GM18505 (cell line): ENCODE data around the gene SCAPER.

ENCODE experiments used
- ATAC-seq: cut with Tn5 transposase; IDR thresholded peaks from one replicate; pipeline ENCODE4 v1.9.1; 2021; ENCODE audit not compliant: unreplicated experiment
- POLR2A ChIP-seq: IDR thresholded peaks from 4 replicates; pipeline ENCODE4 v1.6.1; 2011; ENCODE audit warnings: borderline replicate concordance; ENCODE audit not compliant: insufficient read depth, insufficient read length; ENCODE audit errors: extremely low read depth

Gene SCAPER

DNA sequence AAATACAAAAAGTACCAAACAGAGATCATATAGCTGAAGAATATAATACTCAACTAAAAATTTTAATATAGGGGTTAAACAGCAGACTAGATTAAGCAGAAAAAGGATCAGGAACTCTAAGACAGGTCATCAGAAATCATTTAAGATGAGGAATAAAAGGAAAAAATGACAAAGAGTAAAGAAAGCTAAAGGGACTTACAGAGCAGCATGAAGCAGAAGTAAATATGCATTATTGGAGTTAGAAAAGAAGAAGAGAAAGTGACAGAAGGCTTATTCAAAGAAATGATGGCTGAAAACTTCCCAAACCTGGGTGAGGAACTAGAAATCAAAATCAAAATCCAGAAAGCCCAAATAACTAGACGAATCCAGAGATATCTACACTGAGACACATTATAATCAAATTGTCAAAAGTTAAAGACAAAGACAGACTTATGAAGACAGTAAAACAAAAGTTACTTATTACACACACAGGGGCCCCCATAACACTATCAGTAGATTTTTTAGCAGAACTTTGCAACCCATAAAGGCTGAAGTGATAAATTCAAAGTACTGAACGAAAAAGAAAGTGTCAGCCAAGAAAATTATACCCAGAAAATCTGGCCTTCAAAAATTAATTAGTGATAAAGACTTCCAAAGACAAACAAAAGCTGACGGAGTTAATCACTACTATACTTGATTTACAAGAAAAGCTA lies 95.6 kb downstream of the SCAPER start:
- no peak for ATAC-seq
- TF ChIP-seq POLR2A: no peak

DNA sequence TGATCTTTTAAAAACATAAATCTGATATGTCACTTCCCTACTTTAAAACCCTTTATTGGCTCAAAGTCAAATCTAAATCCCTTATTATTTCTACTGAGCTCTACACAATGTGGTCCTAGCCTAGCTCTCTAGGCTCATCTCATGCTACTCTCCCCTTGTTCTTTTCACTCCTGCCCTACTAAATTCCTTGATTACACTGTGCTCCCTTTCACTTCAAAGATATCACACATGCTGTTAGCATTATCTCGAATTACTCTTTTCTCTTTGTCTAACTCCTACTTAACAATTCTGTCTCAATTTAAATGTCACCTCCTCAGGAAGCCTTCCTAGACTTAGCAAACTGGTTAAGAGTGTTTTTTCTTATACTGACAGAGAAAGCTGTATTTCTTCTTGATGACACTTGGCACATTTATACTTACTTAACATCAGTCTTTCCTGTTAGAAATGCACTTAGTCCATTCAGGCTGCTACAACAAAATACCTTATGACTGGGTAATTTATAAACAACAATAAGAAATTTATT lies 102.0 kb downstream of the SCAPER start:
- no peak for ATAC-seq
- no peak for TF ChIP-seq POLR2A

DNA sequence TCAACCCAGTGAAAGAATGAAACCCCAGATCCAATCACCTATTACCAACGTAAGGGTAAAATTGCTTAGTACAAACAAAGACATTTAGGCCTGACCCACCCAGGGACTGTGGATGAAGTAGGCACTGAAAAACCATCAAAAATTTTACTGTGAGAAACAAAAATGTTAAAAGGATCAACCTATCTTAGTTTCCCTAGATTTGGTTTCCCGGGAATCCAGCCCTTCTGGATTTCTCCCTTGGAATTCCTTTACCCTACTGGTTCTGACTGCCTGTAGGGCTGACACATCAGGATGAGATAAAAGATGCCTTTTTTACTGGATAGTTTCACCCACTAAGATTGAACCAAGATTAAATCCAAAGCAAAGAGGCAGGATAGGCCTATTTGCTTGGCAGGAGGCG lies 102.7 kb downstream of the SCAPER start:
- ATAC-seq: no peak
- TF ChIP-seq POLR2A: no peak

DNA sequence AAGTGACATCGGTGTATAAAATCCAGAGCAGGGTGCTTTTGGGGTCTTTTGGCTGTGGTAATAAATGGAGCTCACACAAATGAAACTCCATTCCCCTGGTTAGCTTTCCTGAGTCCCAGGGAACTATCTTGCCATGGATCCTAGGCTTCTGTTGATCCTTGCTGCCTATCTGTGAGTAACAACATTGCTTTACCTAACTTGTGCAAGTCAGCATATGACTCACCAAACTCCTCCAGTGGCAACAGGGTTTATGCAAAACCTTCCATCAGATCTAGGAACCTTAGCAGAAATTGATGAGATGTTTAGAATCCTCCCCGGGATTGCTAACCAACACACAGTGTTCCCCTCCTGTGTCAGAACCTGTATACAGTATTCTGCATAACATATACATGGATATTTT lies 105.4 kb downstream of the SCAPER start:
- ATAC-seq: no peak
- TF ChIP-seq POLR2A: no peak

DNA sequence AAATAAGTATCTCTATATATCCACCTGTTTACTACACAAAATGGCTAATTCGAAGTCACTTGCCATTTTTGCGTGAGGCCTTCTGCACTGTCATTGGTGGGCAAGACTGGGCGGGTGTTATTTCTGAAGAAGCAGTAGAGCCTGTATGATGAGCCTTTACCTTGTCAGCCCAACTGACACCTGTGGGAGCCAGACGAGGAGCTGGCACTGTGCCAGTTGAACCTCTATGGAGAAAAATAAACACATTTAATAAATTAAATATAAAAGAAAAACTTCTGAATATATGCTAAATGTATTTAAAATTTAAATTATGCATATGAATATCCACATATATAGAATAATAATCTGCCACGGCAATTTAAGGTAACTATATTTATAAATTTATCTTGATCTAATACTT lies 109.9 kb downstream of the SCAPER start:
- no peak for TF ChIP-seq POLR2A
- ATAC-seq: no peak

DNA sequence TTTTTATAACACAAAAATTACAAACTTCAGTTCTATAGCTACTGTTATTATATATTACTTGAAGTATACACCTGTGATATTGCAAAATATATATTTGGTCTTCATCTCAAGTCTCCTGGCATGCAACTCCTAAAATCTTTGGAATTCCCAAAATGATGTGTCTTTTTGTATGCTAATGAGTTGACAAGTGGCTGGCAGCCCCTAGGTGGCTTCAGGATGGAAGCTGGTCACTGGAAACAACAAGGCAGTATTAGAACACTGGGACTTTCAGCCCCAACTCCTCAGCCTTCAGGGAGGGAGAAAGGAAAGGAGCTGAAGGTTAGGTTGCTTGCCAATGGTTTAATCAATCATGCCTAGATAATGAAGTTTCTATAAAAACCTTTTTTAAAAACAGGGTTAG lies 112.0 kb downstream of the SCAPER start:
- ATAC-seq: no peak
- TF ChIP-seq POLR2A: no peak

DNA sequence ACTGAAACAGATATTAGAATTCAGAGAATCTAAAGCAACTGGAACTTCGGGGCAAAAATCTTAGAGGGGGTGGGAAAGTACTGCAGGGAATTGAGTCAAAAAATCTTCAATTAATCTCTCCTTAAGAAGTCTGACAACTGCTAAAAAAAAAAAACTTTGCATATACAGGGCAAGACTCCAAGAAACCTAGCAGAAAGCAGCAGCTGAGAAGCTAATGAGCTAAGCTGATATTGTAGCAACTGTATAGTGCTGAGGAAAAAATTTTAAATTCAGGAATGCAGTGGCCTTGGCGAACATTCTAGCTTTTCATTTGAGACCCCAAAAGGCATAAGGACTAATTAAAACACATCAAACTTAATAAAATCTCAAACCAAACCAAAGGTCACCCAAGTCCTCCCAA lies 113.6 kb downstream of the SCAPER start:
- no peak for ATAC-seq
- no peak for TF ChIP-seq POLR2A

DNA sequence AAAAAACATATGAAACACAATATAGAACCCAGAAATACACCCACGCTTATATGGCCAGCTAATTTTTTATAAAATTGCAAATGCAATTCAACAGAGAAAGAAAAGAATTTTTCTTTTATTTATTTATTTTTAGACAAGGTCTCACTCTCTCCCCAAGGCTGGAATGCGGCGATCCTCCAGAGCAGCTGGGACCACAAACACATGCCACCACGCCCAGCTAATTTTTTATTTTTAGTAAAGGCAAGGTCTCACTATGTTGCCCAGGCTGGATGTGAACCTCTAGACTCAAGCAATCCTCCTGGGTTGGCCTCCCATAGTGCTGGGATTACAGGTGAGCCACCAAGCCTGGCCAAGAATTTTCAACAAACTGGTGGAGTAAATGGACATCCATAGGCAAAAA lies 117.9 kb downstream of the SCAPER start:
- no peak for TF ChIP-seq POLR2A

DNA sequence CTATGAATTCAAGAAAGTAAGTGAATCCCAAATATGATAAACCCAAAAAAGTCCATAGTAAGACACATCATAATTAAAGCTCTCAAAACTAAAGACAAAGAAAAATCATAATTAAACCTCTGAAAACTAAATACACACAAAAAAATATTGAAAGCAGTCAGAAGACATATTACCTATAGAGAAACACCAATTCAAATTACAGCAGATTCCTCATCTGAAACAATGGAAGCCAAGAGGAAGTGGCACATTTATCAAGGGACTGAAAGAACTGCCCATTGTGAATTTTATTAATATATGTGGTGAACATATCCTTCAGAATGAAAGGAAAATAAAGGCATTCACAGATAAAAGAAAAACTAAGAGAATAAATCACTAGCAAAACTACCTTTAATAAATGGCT lies 128.2 kb downstream of the SCAPER start:
- TF ChIP-seq POLR2A: no peak

More for the DNA sequence above, 117.9 kb downstream of the SCAPER start:
- ATAC-seq: no peak

DNA sequence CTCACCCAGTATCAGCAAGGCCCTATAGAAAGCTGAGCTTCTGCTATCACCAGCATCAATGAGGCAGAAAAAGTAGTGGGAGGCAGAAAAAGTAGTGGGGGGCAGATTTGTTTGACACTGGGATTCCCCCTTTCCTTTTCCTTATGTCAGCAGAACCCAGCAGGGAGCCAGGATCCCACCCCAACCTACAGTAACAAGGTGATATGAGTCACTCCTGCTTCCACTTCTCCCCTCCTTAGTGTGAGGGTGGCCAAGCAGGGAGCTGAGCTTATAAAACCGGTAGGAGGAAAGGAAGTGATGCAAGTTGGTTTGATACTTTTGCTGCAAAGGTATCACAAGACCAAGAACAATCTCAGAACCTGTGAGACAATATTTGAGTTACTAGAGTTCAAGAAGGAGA lies 128.7 kb downstream of the SCAPER start:
- ATAC-seq: no peak
- TF ChIP-seq POLR2A: no peak

More for the DNA sequence above, 128.2 kb downstream of the SCAPER start:
- ATAC-seq: no peak

DNA sequence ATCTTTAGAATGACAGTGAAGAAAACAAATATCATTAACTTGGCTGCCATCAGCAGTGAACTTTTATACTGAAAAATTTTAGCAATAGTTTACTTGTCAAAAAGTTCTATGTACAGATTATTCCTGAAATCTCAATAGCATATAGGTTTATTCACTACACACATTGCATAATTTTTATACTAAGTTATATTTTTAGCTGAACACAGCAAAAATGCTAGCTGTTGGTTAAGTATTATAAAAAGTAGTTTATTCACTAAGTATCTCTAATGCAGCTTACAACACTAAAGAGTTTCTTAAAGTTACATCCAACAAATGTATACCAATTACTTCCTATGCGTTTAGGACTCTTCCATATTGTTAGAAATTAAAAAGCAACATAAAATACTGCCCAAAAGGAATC lies 131.9 kb downstream of the SCAPER start:
- TF ChIP-seq POLR2A: no peak

DNA sequence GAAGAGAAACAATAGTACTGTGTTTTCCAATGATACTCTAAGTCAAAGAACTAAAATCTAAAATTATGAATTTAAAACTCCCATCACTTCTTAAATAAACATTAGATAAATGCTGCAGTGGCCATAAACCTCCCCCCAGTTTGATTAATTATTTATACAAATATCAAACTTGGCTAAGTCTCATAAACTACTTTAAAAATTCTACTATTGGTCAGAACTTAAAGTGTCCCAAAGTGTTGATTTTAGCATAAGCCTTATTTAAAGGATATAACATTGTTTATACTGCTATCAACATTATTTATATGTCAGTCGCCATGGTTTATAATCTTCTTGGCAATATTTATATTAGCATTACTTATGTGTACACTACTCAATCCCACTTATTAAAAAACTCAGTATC lies 132.4 kb downstream of the SCAPER start:
- ATAC-seq: no peak
- TF ChIP-seq POLR2A: no peak

More for the DNA sequence above, 131.9 kb downstream of the SCAPER start:
- no peak for ATAC-seq

DNA sequence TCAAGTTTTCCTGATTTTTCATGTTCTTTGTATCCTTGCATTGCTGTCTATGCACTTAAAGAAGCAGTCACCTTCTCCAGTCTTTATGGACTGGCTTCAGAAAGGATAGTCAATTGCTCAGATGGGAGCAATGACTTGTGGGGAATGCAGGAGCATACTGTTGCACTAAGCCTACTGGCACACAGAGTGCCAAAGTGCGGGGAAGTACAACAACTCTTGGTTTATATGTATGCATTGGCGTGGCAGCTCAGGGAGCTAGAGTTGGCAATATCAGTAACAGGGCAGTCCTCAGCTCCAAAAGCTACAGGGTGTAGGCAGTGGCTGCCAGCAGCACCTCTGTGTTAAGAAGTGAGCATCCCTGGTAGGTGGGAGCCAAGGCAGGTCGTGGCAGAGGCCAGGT lies 141.1 kb downstream of the SCAPER start:
- no peak for TF ChIP-seq POLR2A
- no peak for ATAC-seq

DNA sequence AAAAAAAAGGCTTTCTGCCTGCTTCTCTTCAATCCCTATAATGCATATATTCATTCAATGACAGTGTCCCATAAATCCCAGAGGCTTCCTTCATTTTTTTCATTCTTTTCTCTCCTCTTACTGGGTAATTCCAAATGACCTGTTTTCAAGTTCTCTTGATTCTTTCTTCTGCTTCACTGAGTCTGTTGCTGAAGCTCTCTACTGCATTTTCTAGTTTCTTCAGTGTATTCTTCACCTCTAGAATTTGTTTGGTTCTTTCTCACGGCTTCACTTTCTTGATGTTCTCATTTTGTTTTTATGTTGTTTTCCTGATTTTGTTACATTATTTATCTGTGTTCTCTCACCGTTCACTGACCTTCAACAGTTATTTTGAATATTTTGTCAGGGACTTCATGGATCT lies 141.6 kb downstream of the SCAPER start:
- ATAC-seq: no peak
- TF ChIP-seq POLR2A: no peak

DNA sequence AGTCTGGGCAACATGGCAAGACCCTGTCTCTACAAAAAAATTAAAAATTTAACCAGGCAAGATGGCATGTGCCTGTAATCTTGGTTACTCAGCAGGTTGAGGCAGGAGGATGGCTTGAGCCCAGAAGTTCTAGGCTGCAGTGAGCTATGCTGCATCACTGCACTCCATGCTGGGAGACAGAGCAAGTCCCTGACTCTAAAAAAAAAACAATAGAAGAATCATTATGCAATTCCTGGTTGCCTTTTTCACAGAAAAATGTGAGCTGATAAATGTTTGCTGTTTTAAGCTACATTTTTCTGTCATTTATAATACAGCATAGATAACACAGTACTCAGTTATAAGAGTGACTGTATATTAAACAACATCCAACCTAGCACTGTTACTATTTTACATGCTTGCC lies 148.8 kb downstream of the SCAPER start:
- no peak for ATAC-seq

DNA sequence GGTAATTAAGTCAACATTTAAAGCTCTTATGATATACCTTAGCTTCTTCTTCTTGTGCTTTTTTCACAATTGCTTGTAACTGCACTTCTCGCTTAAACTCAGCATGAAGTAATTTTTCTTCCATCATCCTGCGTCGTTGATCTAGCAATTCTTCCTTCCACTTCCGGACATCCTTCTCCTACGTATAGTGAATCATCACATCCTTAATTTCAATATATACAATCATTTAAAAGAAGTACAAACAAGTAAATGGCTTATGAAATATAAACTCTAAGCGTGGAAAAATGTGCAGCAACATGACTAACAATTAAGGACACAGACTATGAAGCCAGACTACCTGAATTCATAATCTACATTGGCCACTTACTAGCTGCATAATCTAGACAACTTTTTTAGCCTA lies 151.4 kb downstream of the SCAPER start:
- TF ChIP-seq POLR2A: no peak
- no peak for ATAC-seq

More for the DNA sequence above, 148.8 kb downstream of the SCAPER start:
- TF ChIP-seq POLR2A: no peak

DNA sequence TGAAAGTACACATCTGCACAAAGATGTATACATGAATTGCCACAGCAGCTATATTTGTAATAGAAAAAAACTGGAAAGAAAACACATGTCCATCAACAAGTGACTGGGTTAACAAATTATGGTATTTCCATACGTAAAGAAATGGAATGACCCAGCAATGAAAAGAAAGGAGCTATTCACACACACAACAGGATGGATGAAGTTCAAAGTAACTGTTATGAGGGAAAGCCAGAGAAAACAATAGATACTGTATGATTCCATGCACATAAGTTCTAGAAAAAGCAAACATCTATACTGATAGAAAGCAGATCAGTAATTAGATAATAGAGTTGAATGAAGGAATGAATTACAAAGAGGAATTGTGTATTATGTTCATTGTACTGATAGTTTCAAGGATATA lies 152.0 kb downstream of the SCAPER start:
- ATAC-seq: no peak

More for the DNA sequence above, 152.0 kb downstream of the SCAPER start:
- no peak for TF ChIP-seq POLR2A
